ENCODE data around the gene POU6F2.

GRCh38 chr7:38942431-38943051 is 35.2 kb upstream of the POU6F2 start:
- TF ChIP-seq, protein P1, sequence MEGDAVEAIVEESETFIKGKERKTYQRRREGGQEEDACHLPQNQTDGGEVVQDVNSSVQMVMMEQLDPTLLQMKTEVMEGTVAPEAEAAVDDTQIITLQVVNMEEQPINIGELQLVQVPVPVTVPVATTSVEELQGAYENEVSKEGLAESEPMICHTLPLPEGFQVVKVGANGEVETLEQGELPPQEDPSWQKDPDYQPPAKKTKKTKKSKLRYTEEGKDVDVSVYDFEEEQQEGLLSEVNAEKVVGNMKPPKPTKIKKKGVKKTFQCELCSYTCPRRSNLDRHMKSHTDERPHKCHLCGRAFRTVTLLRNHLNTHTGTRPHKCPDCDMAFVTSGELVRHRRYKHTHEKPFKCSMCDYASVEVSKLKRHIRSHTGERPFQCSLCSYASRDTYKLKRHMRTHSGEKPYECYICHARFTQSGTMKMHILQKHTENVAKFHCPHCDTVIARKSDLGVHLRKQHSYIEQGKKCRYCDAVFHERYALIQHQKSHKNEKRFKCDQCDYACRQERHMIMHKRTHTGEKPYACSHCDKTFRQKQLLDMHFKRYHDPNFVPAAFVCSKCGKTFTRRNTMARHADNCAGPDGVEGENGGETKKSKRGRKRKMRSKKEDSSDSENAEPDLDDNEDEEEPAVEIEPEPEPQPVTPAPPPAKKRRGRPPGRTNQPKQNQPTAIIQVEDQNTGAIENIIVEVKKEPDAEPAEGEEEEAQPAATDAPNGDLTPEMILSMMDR (IDR thresholded peaks at IDR 0.05), result no peak
- TF ChIP-seq POLR2A (IDR thresholded peaks at IDR 0.05), result no peak
